DND-41 (cell line): ENCODE results near the gene PKHD1.

Experiments used
- ATAC-seq: fragments of 200-7000 bp; cut with Tn5 transposase; 3 replicates; pipeline ENCODE4 v1.9.1; 2021; ENCODE audit warnings: low read depth; ENCODE audit not compliant: insufficient read depth
- DNase-seq: peaks from one replicate; pipeline ENCODE4 v3.0.0-alpha.2; 2020
- H2AFZ ChIP-seq: 2 replicates; pipeline ENCODE4 v1.6.0; 2012; ENCODE audit warnings: low read depth, low read length
- H3K27ac ChIP-seq: 2 replicates; pipeline ENCODE4 v1.5.1; 2012; ENCODE audit warnings: low read length, inconsistent platforms
- H3K27me3 ChIP-seq: fragments of 200-600 bp; sonication (generic); 2 replicates; pipeline ENCODE4 v1.6.0; 2012; ENCODE audit warnings: low read length, mild to moderate bottlenecking, inconsistent platforms; ENCODE audit not compliant: insufficient read depth, poor library complexity
- H3K36me3 ChIP-seq: 2 replicates; pipeline ENCODE4 v1.5.1; 2012; ENCODE audit warnings: low read length, inconsistent platforms; ENCODE audit not compliant: insufficient read depth
- H3K4me1 ChIP-seq: 2 replicates; pipeline ENCODE4 v1.5.1; 2012; ENCODE audit warnings: mild to moderate bottlenecking, low read length; ENCODE audit not compliant: insufficient read depth
- H3K4me2 ChIP-seq: 2 replicates; pipeline ENCODE4 v1.6.0; 2012; ENCODE audit warnings: mild to moderate bottlenecking, moderate library complexity, low read length, inconsistent platforms; ENCODE audit not compliant: insufficient read depth
- H3K4me3 ChIP-seq, 2 experiments: fragments of 200-600 bp in 1 of 2; shearing (Covaris generic) in 1 of 2; 2 replicates each; pipeline ENCODE4 v1.5.1; 2012 to 2016; ENCODE audit warnings: inconsistent platforms in 2 of 2, low read length in 2 of 2, mild to moderate bottlenecking in 2 of 2, low read depth in 1 of 2, moderate library complexity in 1 of 2
- H3K79me2 ChIP-seq: 2 replicates; pipeline ENCODE4 v1.6.0; 2012; ENCODE audit warnings: low read length, inconsistent platforms; ENCODE audit not compliant: insufficient read depth
- H3K9ac ChIP-seq: 2 replicates; pipeline ENCODE4 v1.6.0; 2012; ENCODE audit warnings: low read depth, mild to moderate bottlenecking, inconsistent platforms, low read length, moderate library complexity
- H3K9me3 ChIP-seq: 2 replicates; pipeline ENCODE4 v1.5.1; 2012; ENCODE audit warnings: low read length, moderate library complexity, mild to moderate bottlenecking, inconsistent platforms; ENCODE audit not compliant: insufficient read depth, severe bottlenecking
- H4K20me1 ChIP-seq: 2 replicates; pipeline ENCODE4 v1.6.0; 2012; ENCODE audit warnings: low read length; ENCODE audit not compliant: insufficient read depth
- CTCF ChIP-seq: IDR thresholded peaks from 2 replicates; pipeline ENCODE4 v1.5.1; 2012; ENCODE audit warnings: borderline replicate concordance, low read length, moderate library complexity, mild to moderate bottlenecking; ENCODE audit not compliant: poor library complexity, severe bottlenecking; ENCODE audit errors: extremely low read depth
- EZH2 ChIP-seq: IDR thresholded peaks from 3 replicates; pipeline ENCODE4 v1.6.1; 2012; ENCODE audit warnings: borderline replicate concordance, low read depth, mild to moderate bottlenecking, moderate library complexity, low read length, inconsistent platforms; ENCODE audit not compliant: severe bottlenecking

The PKHD1 gene, protein sequence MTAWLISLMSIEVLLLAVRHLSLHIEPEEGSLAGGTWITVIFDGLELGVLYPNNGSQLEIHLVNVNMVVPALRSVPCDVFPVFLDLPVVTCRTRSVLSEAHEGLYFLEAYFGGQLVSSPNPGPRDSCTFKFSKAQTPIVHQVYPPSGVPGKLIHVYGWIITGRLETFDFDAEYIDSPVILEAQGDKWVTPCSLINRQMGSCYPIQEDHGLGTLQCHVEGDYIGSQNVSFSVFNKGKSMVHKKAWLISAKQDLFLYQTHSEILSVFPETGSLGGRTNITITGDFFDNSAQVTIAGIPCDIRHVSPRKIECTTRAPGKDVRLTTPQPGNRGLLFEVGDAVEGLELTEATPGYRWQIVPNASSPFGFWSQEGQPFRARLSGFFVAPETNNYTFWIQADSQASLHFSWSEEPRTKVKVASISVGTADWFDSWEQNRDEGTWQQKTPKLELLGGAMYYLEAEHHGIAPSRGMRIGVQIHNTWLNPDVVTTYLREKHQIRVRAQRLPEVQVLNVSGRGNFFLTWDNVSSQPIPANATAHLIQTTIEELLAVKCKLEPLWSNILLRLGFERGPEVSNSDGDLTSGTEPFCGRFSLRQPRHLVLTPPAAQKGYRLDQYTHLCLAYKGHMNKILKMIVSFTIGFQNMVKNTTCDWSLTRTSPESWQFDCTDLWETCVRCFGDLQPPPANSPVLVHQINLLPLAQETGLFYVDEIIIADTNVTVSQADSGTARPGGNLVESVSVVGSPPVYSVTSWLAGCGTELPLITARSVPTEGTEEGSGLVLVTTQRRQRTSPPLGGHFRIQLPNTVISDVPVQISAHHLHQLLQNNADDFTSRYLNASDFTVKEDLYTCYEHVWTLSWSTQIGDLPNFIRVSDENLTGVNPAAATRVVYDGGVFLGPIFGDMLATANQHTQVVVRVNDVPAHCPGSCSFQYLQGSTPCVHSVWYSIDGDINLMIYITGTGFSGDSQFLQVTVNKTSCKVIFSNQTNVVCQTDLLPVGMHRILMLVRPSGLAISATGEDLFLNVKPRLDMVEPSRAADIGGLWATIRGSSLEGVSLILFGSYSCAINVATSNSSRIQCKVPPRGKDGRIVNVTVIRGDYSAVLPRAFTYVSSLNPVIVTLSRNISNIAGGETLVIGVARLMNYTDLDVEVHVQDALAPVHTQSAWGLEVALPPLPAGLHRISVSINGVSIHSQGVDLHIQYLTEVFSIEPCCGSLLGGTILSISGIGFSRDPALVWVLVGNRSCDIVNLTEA (N-terminal part only)

DNA sequence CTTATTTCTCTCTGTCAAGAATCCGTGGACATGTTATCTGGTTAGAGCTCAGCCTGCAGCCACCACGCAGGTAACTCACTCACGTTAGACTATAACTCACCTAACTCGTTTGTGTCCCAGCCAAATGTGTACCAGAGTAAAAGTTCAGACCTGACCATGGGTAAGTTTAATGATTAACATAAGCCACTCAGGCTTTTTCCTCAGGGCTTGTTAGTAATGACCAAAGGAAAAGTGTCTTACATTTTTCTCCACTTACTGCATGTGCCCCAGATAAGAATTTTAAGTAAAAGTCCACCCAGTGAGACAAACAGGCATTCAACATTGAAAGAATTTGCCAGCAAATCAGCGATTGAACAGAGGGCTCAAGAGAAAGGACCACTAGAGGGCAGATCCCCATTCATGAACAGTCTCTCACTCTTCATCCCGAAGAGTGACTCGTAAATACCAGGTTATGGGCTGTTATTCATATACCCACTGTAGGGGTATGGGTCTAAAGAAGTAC lies at the start of gene PKHD1:
PKHD1 (minus strand) TSS at position 116 of the 502 bp plus-strand sequence. CDS start 2,680 bp downstream, outside the sequence.
- no peak within 1 kb of the TSS for H3K4me3 ChIP-seq
- peak; percentile 53; the same call in 1 of the 3 replicates for ATAC-seq
- TF ChIP-seq EZH2 (no peak), CTCF (peak; percentile 46)

DNA sequence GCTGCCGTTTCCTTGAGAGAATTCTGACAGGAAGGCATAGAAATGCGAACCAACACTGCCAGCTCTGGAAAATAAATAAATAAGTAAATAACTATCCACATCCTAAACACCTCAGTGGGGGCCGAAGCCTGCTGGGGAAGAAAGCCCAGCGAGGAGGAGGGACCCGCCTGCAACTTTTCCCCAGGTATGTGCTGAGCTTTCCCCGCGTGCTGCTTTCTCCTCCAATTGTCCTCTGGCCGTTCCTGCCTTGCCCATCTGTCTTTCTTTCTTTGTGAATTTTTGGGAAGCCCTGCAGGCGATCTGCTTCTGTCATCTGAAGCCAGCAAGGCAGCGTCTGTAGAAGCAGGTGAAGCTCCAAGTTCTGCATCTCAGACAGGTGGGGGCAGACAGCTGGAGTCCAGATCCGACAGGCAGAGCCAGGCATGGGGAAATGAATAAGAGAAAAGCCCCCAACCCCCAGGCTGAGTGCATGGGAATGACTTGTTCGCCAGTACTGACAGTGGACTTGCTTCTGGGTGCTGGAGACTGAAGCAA lies 49.6 kb upstream of the PKHD1 start:
- no peaks in the 10 kb centered on the region for H4K20me1 ChIP-seq
- no peaks in the 10 kb centered on the region for H3K27me3 ChIP-seq
- ATAC-seq: no peak
- no peak for TF ChIP-seq EZH2
- TF ChIP-seq CTCF: no peak
- no peak overlapping the region for H3K4me2 ChIP-seq
- H3K79me2 ChIP-seq: no peaks in the 10 kb centered on the region
- H3K27ac ChIP-seq: no peak overlapping the region
- H3K9me3 ChIP-seq: no peaks in the 10 kb centered on the region
- no peak overlapping the region for H3K9ac ChIP-seq
- H3K4me3 ChIP-seq: no peak overlapping the region
- no peaks in the 10 kb centered on the region for H3K4me1 ChIP-seq
- no peak overlapping the region for H2AFZ ChIP-seq
- DNase-seq: no peak
- no peaks in the 10 kb centered on the region for H3K36me3 ChIP-seq

More for the DNA sequence above, at the start of gene PKHD1:
- DNase-seq: no peak
- peak within 1 kb of the TSS; percentile 51 for H2AFZ ChIP-seq
- peaks cover 10% of the 10 kb centered on the region; the same call in 1 of the 2 replicates for H3K4me1 ChIP-seq
- no peak within 1 kb of the TSS for H3K4me2 ChIP-seq
- H3K9ac ChIP-seq: no peak within 1 kb of the TSS
- H3K36me3 ChIP-seq: no peaks in the 10 kb centered on the region
- H3K27me3 ChIP-seq: no peaks in the 10 kb centered on the region
- H4K20me1 ChIP-seq: no peaks in the 10 kb centered on the region
- H3K27ac ChIP-seq: no peak within 1 kb of the TSS
- no peaks in the 10 kb centered on the region for H3K9me3 ChIP-seq
- no peaks in the 10 kb centered on the region for H3K79me2 ChIP-seq

- H3K36me3 ChIP-seq: no peaks in the 10 kb centered on the region
- H3K4me3 ChIP-seq: no peak overlapping the region
- H3K9me3 ChIP-seq: no peaks in the 10 kb centered on the region
- no peaks in the 10 kb centered on the region for H3K79me2 ChIP-seq
- H3K27ac ChIP-seq: no peak overlapping the region
- TF ChIP-seq CTCF (no peak), EZH2 (no peak)
- no peak overlapping the region for H3K4me2 ChIP-seq
- no peak overlapping the region for H2AFZ ChIP-seq
- no peaks in the 10 kb centered on the region for H3K4me1 ChIP-seq
- DNase-seq: no peak
- ATAC-seq: no peak
- H4K20me1 ChIP-seq: no peaks in the 10 kb centered on the region
- no peaks in the 10 kb centered on the region for H3K27me3 ChIP-seq
- no peak overlapping the region for H3K9ac ChIP-seq
Measured at GRCh38 chr6:52136055-52136454, 48.6 kb upstream of the PKHD1 start.
